GM06990 (cell line): ENCODE measurements around the gene RECQL5.

Experiments used
- DNase-seq: peaks from one replicate; pipeline ENCODE4 v3.0.0-alpha.2; 2011; ENCODE audit not compliant: insufficient read length; ENCODE audit errors: extremely low read depth
- H3K27me3 ChIP-seq: replicated peaks from 2 replicates; pipeline ENCODE4 v1.6.0; 2011; ENCODE audit warnings: low read length; ENCODE audit not compliant: control insufficient read depth, insufficient read depth
- H3K36me3 ChIP-seq: 2 replicates; pipeline ENCODE4 v1.5.1; 2011; ENCODE audit warnings: low read length; ENCODE audit not compliant: control insufficient read depth, insufficient read depth
- H3K4me3 ChIP-seq: replicated peaks from 2 replicates; pipeline ENCODE4 v1.5.1; 2011; ENCODE audit warnings: low read depth, mild to moderate bottlenecking, control low read depth, low read length
- TF ChIP-seq, protein P1 (sequence below): IDR thresholded peaks from 2 replicates; pipeline ENCODE4 v1.5.1; 2011; ENCODE audit warnings: low read length, control low read depth, mild to moderate bottlenecking, inconsistent platforms; ENCODE audit not compliant: insufficient read depth, poor library complexity, severe bottlenecking

Gene RECQL5

DNA sequence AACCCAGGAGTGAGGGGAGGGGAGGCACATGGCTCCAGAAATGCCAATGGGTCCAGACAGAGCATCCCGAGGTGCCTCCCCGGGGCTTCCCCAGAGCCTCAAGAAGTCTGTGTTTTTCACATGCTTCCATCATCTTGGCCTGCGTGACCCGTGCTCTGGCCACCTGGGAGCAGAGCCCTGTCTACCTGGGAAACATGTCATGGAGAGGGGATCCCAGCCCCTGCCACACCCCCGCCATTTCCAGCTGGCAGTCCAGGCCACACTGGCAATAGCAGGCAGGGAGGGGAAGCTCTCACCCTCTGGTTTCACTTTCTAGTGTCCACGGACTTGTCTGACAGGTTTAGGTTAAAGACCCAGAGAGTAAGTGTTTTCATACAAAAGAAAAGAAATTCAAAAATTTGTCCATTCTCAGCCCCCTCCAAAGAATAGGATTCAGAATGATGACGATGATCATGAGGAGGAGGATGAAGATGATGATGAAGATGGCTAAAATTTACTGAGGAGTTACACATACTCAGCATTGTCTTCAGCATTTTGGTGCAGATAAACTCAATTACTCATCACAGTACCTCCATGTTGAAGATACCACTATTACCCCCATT, 24.7 kb downstream of the RECQL5 start:
- no peak for DNase-seq
- Histone ChIP-seq H3K27me3 (no peaks in the 10 kb centered on the region), H3K4me3 (no peak overlapping the region), H3K36me3 (peaks cover 18% of the 10 kb centered on the region)
- TF ChIP-seq, protein P1, sequence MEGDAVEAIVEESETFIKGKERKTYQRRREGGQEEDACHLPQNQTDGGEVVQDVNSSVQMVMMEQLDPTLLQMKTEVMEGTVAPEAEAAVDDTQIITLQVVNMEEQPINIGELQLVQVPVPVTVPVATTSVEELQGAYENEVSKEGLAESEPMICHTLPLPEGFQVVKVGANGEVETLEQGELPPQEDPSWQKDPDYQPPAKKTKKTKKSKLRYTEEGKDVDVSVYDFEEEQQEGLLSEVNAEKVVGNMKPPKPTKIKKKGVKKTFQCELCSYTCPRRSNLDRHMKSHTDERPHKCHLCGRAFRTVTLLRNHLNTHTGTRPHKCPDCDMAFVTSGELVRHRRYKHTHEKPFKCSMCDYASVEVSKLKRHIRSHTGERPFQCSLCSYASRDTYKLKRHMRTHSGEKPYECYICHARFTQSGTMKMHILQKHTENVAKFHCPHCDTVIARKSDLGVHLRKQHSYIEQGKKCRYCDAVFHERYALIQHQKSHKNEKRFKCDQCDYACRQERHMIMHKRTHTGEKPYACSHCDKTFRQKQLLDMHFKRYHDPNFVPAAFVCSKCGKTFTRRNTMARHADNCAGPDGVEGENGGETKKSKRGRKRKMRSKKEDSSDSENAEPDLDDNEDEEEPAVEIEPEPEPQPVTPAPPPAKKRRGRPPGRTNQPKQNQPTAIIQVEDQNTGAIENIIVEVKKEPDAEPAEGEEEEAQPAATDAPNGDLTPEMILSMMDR: no peak

DNA sequence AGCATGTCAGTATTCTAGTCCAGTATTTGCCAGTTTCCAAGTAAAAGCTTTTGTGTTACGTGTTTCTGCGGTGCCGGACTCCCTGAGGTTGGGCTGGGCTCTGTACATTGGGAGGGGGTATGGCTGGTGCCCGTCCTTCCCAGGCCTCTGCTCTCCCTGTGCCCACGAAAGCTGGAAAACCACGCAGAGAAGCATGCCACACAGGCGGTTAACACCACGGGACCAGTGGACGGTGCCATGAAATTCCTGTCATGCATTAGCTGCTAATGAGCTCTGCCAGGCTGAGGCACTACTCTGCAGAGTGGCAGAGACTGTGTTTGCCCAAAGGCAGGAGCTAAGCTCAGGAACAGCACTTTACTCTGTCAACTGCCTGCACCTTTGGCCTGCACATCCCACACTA, 25.6 kb downstream of the RECQL5 start:
- Histone ChIP-seq H3K27me3 (no peaks in the 10 kb centered on the region), H3K4me3 (no peak overlapping the region), H3K36me3 (peaks cover 18% of the 10 kb centered on the region)
- no peak for DNase-seq
- TF ChIP-seq, protein P1: no peak

DNA sequence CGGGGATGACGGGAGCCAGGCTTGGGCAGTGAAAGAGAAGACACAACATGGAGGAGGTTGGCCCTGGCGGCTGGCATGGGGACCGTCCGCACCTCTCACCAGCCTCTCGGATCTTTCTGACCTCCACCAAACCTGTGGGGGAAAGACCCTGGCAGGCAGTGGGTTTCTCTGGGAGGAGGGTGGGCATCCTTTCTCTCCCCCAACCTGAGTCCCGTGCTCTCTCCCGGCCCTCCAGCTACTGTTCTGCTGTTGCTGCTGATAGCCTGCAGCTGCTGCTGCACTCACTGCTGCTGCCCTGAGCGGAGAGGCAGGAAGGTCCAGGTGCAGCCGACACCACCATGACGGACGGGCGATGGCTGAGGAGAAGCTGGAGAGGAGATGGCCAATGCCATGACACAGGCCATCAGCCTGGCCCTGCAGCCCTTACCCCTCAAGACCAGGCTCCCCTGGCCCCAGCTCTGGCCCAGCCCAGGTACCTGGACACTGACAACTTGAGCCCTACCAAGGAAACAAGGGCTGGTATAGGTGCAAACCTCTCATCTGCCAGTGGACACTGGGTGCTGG, 26.3 kb downstream of the RECQL5 start:
- no peak for DNase-seq

DNA sequence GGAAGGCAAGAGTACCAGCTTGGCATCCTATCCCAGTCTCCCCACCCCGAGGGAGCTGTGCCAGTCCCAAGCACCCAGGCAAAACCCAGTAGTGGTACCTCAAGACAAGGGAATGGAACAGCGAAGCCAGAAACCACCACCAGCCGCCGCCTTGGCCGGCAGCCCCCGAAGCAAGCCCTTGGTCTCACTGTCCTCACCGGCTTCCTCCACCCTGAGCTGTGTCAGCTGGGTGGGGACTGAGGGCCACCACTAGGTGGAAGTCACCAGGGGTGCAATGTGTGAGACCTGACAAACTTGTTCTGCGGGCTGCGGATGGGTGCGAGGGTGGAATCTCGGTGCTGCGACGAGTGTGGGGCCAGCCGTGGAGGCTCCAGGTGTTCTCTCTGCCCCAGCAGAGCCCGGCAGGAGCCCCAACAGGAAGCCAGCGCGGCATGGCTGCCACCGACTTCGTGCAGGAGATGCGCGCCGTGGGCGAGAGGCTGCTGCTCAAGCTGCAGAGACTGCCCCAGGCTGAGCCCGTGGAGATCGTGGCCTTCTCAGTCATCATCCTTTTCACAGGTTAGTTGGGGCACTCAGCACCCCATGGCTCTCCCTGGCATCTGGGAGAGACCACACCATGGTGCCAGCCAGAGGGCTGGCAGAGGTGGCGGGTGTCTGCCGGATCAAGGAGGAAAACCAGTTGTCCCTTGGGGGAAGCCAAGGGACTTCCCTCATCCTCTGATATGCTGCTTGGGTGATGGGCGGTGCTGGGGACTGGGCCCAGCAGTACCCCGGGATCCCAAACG, 27.0 kb downstream of the RECQL5 start:
- TF ChIP-seq, protein P1: no peak
- Histone ChIP-seq H3K36me3 (peaks cover 18% of the 10 kb centered on the region), H3K27me3 (no peaks in the 10 kb centered on the region), H3K4me3 (no peak overlapping the region)
- no peak for DNase-seq

More for the DNA sequence above, 26.3 kb downstream of the RECQL5 start:
- Histone ChIP-seq H3K4me3 (no peak overlapping the region), H3K36me3 (peaks cover 18% of the 10 kb centered on the region), H3K27me3 (no peaks in the 10 kb centered on the region)
- TF ChIP-seq, protein P1: no peak

DNA sequence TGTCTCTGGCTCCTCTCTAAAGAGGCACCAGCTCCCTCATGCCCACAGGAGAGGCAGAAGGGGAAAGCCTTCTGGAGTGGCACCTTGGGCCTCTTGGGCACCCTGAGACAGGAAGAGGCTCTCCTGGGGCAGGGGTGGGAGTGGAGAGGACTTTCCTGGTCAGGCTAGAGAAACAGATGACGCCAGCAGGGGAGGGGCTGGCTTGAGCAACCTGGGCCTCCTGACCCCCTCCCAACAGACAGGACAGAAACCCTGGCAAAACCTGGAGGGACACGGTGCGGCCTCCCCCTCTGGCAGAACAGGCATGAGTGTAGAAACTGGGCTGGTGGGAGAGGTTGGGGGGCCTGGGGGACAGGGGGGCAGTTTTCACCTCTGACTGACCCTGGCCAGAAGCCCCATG, 27.6 kb downstream of the RECQL5 start:
- H3K27me3 ChIP-seq: no peaks in the 10 kb centered on the region
- H3K36me3 ChIP-seq: peaks cover 18% of the 10 kb centered on the region
- TF ChIP-seq, protein P1: no peak
- H3K4me3 ChIP-seq: no peak overlapping the region
- DNase-seq: no peak
